HG03025 (cell line): ENCODE results near the gene TRPM3.

ENCODE experiments used
- ATAC-seq: cut with Tn5 transposase; IDR thresholded peaks from one replicate; pipeline ENCODE4 v1.9.1; 2021; ENCODE audit warnings: mild to moderate bottlenecking, moderate library complexity; ENCODE audit not compliant: unreplicated experiment, low FRiP score

TRPM3 gene

GRCh38 chr9:70567511-70567910 lies 553.9 kb downstream of the TRPM3 start:
- no peak for ATAC-seq

DNA sequence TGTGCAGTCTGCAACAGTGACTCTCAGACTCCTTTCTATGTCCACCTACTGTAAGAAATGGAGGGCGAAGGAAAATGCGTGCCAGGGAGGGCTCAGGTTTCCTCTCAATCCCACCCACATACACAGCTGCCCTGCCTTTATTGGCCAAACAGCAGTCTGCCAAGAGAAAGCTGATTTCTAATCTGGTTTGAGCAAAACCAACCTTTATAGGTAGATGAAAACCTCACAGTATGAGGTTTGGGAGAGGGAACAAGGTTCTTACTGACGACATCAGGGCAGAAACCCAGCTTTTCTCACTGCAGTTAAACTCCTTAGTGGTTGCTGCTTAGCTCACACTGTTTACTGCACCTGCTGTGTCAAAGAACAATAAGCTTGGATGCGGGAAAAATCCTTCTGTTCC lies 554.7 kb downstream of the TRPM3 start:
- no peak for ATAC-seq

DNA sequence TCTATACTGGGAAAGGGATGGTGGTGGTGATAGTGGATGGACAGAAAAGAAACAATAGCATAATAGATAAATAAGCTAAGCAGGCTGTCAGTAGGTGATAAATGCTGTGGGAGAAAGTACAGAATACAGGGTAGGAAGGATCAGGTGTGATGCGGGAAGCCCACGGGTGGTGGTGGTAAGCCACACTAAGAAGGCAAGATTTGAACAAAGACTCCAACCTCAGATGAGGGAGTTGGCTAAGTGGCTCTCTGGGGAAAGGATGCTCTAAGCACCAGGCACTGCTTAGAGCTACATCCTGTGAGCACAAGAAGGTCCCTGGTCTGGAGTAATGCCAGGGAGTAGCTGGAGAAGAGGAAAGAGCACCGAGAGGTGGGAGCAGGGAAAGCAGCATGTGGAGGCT lies 555.4 kb downstream of the TRPM3 start:
- ATAC-seq, result no peak

- ATAC-seq, result no peak
Measured at GRCh38 chr9:70564468-70565335, 556.7 kb downstream of the TRPM3 start.

DNA sequence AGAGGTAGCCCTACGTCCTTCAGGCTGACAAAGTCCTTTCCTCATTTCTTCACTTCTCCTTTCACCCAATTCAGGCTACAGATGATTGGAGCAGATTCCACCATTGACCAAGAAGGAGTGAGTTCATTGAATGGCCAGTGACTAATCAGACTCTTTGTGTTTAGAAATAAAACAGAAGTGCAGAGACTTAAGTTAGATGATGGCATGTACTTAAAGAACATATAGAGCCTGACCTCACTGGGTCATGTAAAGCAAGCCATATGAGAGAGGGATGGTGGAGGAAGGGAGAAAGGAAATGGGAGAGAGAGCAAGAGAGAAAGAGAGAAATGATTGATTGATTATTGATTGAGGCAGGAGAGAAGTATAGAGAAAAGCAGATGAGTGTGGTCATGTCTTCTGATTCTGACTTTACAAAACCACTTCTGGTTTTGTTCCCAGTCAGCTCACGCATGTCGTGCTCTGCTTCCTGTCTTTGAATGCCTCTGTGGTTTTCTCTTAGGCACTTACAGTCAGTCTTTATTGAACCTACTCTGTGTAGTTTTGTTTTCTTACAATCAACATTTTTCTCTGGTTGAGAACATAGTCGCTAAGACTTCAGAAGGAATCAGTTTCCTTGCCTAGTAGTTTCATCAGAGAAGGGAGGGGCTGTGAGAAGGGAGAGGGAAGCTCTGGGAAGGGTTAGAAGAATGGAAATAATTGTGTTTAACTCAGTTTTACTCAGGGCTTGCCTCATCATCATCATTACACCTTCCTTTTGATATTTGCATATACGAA lies 557.8 kb downstream of the TRPM3 start:
- peak; percentile 98 for ATAC-seq

GRCh38 chr9:70563010-70563409 lies 558.4 kb downstream of the TRPM3 start:
- no peak for ATAC-seq

DNA sequence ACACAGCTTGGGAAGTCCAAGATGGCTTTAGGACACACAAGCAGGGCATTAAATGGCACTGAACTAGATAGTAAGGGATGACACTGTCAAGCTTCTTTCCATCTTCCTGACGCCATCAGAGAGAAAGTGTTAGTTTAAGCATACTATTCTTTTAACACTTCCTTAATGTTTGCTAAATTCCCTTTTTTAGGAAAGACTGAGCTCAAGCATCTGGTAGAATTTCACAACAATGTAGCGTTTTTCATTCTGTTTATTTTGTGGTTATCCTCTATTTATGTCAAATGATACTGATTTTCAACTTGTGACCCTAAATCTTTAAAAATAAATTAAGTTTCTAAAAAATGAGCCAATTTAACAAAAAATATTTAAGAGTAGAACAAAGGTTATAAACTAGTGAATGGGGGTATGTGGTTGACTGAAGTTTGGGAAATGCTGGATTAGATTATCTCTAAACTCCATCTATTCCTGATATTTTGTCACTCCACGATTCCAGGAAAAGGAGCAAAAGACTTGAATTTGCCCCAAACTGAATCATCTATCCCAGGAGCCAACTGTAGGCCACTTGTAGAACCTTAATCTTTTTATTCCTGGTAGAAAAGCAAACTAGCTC lies 559.5 kb downstream of the TRPM3 start:
- no peak for ATAC-seq

DNA sequence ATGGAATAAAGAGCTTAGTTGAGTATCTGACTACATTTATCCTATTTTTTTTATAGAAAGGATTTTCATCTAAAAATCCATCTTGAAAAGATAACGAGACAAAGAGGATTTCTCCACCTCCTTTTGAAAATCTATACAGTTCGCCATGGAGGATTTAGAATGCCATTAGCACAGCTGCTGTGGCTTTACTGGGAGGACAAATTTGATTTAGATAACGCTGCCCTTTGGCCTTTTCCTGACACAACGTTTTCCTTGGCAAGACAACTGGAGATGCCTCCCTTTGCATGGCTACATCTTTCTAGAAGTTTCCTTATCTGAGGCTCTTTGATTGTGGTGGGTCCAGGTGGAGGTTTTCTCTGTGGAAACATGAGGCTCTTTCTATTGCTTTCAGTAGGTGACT lies 560.3 kb downstream of the TRPM3 start:
- no peak for ATAC-seq

GRCh38 chr9:70559102-70559501 lies 562.3 kb downstream of the TRPM3 start:
- ATAC-seq, result no peak

DNA sequence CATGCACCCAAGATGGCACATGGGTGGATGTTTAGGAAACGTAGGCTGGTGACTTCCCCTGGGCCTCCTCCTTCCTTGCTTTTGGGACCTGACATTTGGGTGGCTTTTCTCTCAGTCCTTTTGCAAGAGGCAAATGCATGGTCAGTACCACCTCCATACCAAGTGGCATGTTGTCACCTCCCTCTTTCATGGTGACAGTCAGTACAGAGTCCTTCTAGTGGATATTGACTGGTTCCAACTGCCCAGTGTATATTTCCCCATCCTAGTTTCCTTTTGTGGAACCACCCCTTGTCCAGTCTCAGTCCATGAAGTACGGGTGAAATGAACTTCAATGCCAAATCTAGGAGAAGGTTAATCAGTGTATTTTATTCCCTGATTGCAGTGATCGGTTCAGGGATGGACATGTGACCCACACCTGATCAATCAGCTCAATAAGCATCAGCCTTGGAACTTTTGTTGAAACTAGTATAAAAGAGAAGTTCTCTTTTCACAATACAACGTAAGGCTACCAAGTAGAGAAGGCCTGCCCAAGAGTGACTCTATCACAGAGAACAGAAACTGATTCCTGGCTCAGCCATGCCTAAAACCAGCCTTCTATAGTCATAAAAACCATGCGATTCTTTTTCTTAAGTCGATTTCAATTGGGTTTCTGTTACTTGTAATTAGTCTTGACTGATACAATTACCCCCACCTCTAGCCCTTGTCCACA lies 563.6 kb downstream of the TRPM3 start:
- ATAC-seq, result peak; percentile 89

- no peak for ATAC-seq
Measured at GRCh38 chr9:70556771-70557170, 564.6 kb downstream of the TRPM3 start.

DNA sequence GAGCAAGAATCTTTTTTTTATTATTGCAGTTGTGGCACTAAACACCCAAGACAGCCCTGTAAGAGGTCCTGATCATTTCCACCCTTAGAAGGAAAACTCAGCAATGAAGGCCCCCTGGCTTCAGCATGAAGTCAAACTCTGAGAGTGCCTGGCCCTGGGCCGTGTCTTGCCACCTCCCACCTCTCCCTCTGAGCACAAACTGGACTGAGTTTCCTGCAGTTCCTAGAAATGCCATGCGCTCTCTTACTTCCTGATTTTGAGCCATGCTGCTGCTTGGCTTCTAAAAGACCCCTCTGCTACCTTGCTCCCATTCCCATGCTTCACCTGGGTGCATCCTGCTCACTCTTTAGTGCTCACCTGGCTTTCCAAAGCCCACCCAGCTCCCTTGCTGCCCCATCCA lies 566.5 kb downstream of the TRPM3 start:
- no peak for ATAC-seq

GRCh38 chr9:70553707-70554673 lies 567.4 kb downstream of the TRPM3 start:
- ATAC-seq, result no peak

DNA sequence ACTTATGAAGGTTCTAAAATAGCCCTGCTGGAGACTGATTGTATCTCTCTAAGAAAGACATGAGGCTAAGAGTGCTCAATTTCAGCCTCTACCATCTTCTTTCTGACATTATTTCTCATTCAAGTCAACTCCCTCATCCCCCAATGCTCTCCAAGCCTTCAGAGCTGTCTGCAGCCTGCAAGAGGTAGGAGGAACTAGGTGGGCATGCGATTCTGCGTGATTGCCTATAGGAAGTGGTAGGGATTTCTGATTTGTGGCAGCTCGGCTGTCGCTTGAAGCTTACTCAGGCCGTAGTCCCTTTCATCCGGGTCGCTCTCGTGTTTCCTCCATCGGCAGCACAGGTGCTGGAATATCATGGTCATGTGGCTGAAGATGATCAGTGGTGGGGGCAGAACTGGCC lies 568.9 kb downstream of the TRPM3 start:
- ATAC-seq, result no peak

DNA sequence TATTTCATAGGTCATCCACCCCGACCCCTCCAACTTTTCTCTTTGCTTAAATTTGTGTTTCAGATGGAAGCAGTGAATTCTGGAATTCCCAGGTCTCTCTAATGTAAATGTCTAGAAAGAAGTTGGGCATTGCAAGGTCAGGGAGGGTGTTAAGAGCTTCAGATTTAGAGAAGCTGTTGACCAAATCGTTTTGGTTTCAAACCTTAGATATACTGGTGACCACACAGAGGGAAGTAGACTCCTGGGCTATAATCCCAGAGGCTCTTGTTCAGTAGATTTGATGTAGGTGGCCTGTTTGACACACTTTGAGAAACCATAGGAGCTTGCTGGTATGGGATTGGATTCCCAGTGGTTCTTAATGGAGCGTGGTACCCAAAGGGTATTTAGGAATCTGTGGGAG lies 569.6 kb downstream of the TRPM3 start:
- ATAC-seq, result no peak

- no peak for ATAC-seq
Measured at GRCh38 chr9:70551396-70551795, 570.0 kb downstream of the TRPM3 start.

DNA sequence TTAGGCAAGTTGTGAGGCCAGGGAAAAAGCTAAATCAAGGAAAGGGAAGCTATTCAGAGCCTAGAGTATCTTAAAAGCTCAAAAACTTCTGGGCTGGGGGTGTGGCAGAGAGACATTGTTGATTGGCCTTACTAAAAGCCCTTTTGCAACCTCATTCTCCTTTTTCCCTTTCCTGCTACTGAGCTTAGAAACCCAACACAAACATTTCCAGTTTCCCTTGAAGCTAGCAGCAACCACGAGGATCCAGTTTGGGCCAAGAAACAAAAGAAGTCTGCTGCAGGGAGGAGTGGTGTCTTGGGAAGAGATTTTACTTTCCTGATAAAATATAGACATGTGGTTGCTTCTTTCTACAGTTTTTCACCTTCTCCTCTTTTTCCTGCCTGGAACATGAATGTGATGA lies 571.5 kb downstream of the TRPM3 start:
- ATAC-seq, result no peak

GRCh38 chr9:70542311-70542931 lies 579.0 kb downstream of the TRPM3 start:
- ATAC-seq, result no peak

GRCh38 chr9:70540016-70540415 lies 581.4 kb downstream of the TRPM3 start:
- no peak for ATAC-seq
